T-helper 1 cell treated with Interleukin-12 subunit alpha and Interleukin-12 subunit beta and Interleukin-4 antibody, amounts not matched to agents 30 ng/mL and 1 ng/mL, for 36 hours (primary cell): ENCODE measurements around the gene ACAP3. TPM values are rescaled to one million over a fixed set of nuclear protein-coding genes. Genes with fewer than 3 reads are reported as not detected.

Source experiments
- intact Hi-C: fragments of 100-400 bp; cut with micrococcal nuclease; formaldehyde crosslinking; loops from one replicate; pipeline ENCODE4 v1.15.1; 2024
- total RNA-seq: library from RNA; stranded (reverse); gene quantifications from 2 replicates; pipeline ENCODE4 v1.2.3, GENCODE V29; 2022

The ACAP3 gene
- total RNA-seq, 1 donor from 2014 or later = 60.9 TPM

DNA sequence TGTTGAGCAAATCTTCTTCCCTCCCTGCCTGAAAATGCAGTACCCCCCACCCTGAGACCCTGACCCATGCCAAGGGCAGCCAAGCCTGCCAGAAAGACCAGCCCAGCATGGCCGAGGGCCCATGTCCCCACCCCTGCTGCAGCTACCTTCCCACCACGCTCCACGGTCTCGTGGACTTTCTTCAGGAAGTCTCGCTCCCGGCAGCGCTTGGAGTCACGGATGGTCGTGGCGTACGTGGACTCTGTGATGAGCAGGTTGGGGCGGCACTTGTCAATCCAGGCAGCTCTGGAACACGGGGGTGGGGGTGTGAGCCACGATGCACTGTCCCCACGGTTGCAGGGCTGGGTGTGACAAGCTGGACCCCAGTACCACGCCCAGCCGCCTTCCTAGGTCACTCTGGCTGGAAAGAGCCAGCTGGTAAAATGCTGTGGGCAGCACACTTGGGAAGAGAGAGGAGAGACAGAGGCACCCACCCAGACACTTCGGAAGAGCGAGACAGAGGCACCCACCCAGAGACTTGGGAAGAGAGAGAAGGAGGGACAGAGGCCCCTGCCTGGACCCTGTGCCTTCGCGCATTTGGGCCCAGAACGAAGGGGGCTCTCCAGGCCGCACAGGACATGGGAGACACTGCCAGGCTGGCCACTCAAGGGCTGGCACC, 7.1 kb upstream of the ACAP3 start:
- intact Hi-C loops = no loop called here

GRCh38 chr1:1314237-1314586, 6.5 kb upstream of the ACAP3 start:
- intact Hi-C loops = no loop called here

- intact Hi-C loops = no loop called here
Observed at GRCh38 chr1:1313500-1314236, 5.9 kb upstream of the ACAP3 start.

GRCh38 chr1:1312450-1313314, 5.0 kb upstream of the ACAP3 start:
- intact Hi-C loops = no loop called here

GRCh38 chr1:1311107-1312104, 3.7 kb upstream of the ACAP3 start:
- intact Hi-C loops = no loop called here

DNA sequence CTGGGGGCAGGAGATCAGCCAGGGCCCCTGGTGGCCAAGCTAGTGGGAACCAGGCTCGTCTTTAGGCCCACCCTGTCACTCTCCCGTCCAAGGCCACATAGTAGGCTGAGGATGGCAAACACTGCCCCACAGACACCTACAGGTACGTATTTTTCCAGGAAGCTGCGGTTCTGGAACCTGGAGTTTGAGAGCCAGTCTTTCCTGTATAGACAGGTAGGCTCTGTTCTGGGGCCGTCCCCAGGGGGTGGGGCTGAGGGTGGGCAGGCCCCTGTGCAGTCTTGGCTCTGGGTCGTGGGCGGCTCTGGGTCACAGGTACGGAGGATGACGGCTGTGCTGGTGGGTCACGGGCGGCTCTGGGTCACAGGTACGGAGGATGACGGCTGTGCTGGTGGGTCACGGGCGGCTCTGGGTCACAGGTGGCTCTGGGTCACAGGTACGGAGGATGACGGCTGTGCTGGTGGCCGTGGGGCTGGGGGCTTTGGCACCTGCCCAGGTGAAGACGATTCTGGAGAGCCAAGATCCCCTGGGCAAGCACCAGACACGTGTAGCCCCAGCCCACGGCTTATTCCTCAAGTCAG, 2.8 kb upstream of the ACAP3 start:
- intact Hi-C loops = no loop called here

DNA sequence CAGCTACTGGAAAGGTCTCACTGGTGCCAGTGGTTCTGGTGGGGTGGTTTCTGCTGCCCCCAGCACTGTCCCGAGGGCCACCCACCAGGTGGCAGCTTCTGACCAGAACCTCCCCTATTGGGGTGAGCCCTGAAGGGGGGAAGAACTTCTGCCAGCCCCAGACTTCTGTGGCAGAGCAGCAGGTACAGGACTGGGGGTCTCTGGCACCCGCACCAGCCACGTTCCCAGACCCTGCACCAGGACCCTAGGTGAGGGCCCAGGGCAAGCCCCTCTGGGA, 2.3 kb upstream of the ACAP3 start:
- intact Hi-C loops = no loop called here

DNA sequence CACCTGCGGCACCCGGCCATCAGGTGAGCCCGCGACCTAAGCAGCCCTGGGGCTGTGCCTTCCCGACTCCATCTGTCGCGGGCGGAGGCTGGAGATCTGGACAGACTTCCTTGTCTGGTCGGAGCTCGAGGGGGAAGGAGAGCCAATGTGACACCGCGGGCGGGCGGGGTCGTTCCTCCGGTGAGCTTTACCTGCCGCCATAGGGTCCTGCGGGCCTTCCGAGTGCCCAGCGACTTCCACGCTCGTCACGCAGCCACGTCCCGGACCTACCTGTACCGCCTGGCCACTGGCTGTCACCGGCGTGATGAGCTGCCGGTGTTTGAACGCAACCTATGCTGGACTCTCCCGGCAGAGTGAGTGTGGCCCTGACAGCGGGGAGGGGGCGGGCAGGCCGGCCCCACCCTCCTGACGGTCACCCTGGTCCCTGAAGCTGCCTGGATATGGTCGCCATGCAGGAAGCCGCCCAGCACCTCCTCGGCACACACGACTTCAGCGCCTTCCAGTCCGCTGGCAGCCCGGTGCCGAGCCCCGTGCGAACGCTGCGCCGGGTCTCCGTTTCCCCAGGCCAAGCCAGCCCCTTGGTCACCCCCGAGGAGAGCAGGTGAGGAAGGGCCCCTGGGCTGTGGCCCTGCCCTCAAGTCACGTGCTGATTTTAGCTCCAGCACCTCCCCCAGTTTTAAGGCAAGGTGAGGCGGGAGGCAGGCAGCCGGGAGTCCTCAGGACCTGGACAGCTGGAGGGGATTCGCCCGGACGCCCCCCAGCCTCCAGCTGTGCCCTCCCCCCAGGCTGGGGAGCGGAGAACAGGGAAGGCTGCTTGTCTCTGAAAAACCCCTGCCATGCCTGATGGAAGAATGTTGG, 1.8 kb upstream of the ACAP3 start:
- intact Hi-C loops = loop anchor here (2.0 to 5.0 kb wide), 6 partner anchors 77 to 598 kb away; partner anchors contain the start of genes B3GALT6, CCNL2, ISG15 and MIB2

GRCh38 chr1:1308756-1309250, 1.1 kb upstream of the ACAP3 start:
- intact Hi-C loops = loop anchor here (1.0 to 5.0 kb wide), 13 partner anchors 15 to 598 kb away; partner anchors contain the start of genes ATAD3B, AURKAIP1, B3GALT6 and C1orf159

- intact Hi-C loops = loop anchor here (5.0 kb wide), 4 partner anchors 75 to 600 kb away; partner anchors contain the start of genes B3GALT6, ISG15 and SDF4
Observed at GRCh38 chr1:1307261-1307922, 338 bp downstream of the ACAP3 start.

GRCh38 chr1:1306661-1307260, 969 bp downstream of the ACAP3 start:
- intact Hi-C loops = loop anchor here (5.0 kb wide), 4 partner anchors 74 to 601 kb away; partner anchors contain the start of genes B3GALT6, ISG15 and SDF4

- intact Hi-C loops = loop anchor here (5.0 kb wide), 4 partner anchors 74 to 601 kb away; partner anchors contain the start of genes B3GALT6, ISG15 and SDF4
Observed at GRCh38 chr1:1306070-1306660, 1.6 kb downstream of the ACAP3 start.

- intact Hi-C loops = loop anchor here (5.0 kb wide), 4 partner anchors 73 to 602 kb away; partner anchors contain the start of genes B3GALT6, ISG15 and SDF4
Observed at GRCh38 chr1:1305300-1306069, 2.2 kb downstream of the ACAP3 start.

GRCh38 chr1:1304331-1305299, 3.1 kb downstream of the ACAP3 start:
- intact Hi-C loops = loop anchor here (5.0 kb wide), 4 partner anchors 72 to 603 kb away; partner anchors contain the start of genes B3GALT6, ISG15 and SDF4

DNA sequence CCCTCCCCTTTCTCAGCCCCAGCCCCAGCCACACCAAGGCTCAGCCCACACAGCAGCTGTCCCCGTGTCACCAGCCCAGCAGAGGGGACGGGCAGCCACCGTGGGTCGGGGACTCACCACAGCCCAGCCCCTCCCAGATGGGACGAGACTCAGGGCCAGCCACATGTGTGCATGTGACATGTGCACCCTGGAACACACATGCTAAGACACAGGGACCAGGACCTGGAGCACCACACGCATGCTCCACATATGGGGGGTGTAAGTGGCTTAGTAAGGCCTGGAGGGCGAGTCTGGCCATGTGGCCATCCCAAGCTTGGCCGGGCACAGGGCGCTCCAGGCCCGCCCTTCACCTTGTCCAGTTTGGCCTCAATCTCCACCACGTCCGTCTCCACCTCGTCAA, 4.0 kb downstream of the ACAP3 start:
- intact Hi-C loops = no loop called here
